HCT116 (cell line): ENCODE data around the gene CDC42EP4. TPM values are rescaled to one million over a fixed set of nuclear protein-coding genes. Genes with fewer than 3 reads are reported as not detected.

Experiments used
- ATAC-seq: fragments of 200-7000 bp; cut with Tn5 transposase; 2 replicates; pipeline ENCODE4 v1.9.1; 2020; ENCODE audit warnings: mild to moderate bottlenecking, moderate library complexity
- BruUV-seq: library from RNA; stranded (reverse); fragments of 400-500 nt; replicated peaks from 2 replicates; lab custom pipeline; 2021; lab: Mats Ljungman, UMichigan
- CTCF ChIA-PET: fragments of 300-600 bp; sonication (Branson Sonifier 250); formaldehyde crosslinking; loops from one replicate; lab custom pipeline; 2021; ENCODE audit warnings: antibody characterized with exemption; lab: Charles Lee
- POLR2A ChIA-PET: fragments of 300-600, 350-600 bp; sonication (Branson Sonifier 250); formaldehyde crosslinking; loops from one replicate; lab custom pipeline; 2021; ENCODE audit warnings: antibody characterized with exemption; lab: Charles Lee
- RAD21 ChIA-PET, 2 experiments: fragments of 300-600 bp; sonication (Branson Sonifier 250); formaldehyde crosslinking; loops; one replicate each; lab custom pipeline; 2023; ENCODE audit warnings: low total read pairs in 2 of 2; ENCODE audit not compliant: uncharacterized antibody in 2 of 2, unreplicated experiment in 2 of 2, low non-redundant PET in 1 of 2; lab: Charles Lee
- DNase-seq: peaks from one replicate; pipeline ENCODE4 v3.0.0-alpha.2; 2010; ENCODE audit warnings: low read depth, low spot score
- H2AFZ ChIP-seq: fragments of 200-600 bp; shearing (Covaris generic), sonication (generic); 2 replicates; pipeline ENCODE4 v1.6.1; 2017; ENCODE audit warnings: low read depth, mixed run types, mixed read lengths, antibody characterized with exemption, low read length; ENCODE audit not compliant: poor library complexity, severe bottlenecking
- H3K27ac ChIP-seq: 2 replicates; pipeline ENCODE4 v1.5.1; 2012; ENCODE audit warnings: low read depth, low read length
- H3K27me3 ChIP-seq: fragments of 200-600 bp; sonication (generic); 2 replicates; pipeline ENCODE4 v1.6.1; 2016; ENCODE audit warnings: mixed run types, low read length, mixed read lengths; ENCODE audit not compliant: insufficient read depth
- H3K36me3 ChIP-seq, 2 experiments: fragments of 200-500 bp in 1 of 2; fragments of 200-600 bp in 1 of 2; sonication (Bioruptor generic) in 1 of 2; sonication (generic) in 1 of 2; 2 replicates each; pipeline versions ENCODE4 v1.5.1 to v1.6.1; 2014 to 2016; ENCODE audit warnings: low read length in 2 of 2, inconsistent platforms in 1 of 2, mixed read lengths in 1 of 2, mixed run types in 1 of 2; ENCODE audit not compliant: insufficient read depth in 2 of 2, control insufficient read depth in 1 of 2
- H3K4me1 ChIP-seq, 2 experiments: fragments of 200-600 bp in 1 of 2; sonication (generic) in 1 of 2; 2 replicates each; pipeline versions ENCODE4 v1.5.1 to v1.6.1; 2012 to 2017; ENCODE audit warnings: low read length in 2 of 2, inconsistent platforms in 1 of 2, mild to moderate bottlenecking in 1 of 2, mixed read lengths in 1 of 2, mixed run types in 1 of 2, moderate library complexity in 1 of 2; ENCODE audit not compliant: insufficient read depth in 2 of 2, control insufficient read depth in 1 of 2
- H3K4me2 ChIP-seq: fragments of 200-600 bp; sonication (generic); 2 replicates; pipeline ENCODE4 v1.6.1; 2017; ENCODE audit warnings: mixed run types, low read length, mixed read lengths
- H3K4me3 ChIP-seq, 2 experiments: fragments of 200-600 bp in 1 of 2; sonication (generic) in 1 of 2; replicated peaks in 1 of 2; 2 replicates each; pipeline ENCODE4 v1.5.1; 2011 to 2016; ENCODE audit warnings: low read length in 2 of 2, control low read depth in 1 of 2, low read depth in 1 of 2, mild to moderate bottlenecking in 1 of 2, mixed read lengths in 1 of 2, mixed run types in 1 of 2
- H3K79me2 ChIP-seq: fragments of 200-600 bp; sonication (generic); 2 replicates; pipeline ENCODE4 v1.6.1; 2017; ENCODE audit warnings: mild to moderate bottlenecking, mixed run types, low read length, moderate library complexity, mixed read lengths; ENCODE audit not compliant: insufficient read depth
- H3K9ac ChIP-seq: fragments of 200-600 bp; sonication (generic); 2 replicates; pipeline ENCODE4 v1.6.1; 2016; ENCODE audit warnings: low read length, mixed read lengths
- H3K9me2 ChIP-seq: fragments of 200-600 bp; sonication (generic), shearing (Covaris generic); 2 replicates; pipeline ENCODE4 v1.6.1; 2017; ENCODE audit warnings: mixed run types, mild to moderate bottlenecking, moderate library complexity; ENCODE audit not compliant: insufficient read depth
- H3K9me3 ChIP-seq, 2 experiments: fragments of 200-500 bp in 1 of 2; fragments of 200-600 bp in 1 of 2; sonication (Bioruptor generic) in 1 of 2; sonication (generic) in 1 of 2; 2 replicates each; pipeline ENCODE4 v1.6.1; 2014 to 2017; ENCODE audit warnings: low read length in 2 of 2, mixed read lengths in 2 of 2, inconsistent platforms in 1 of 2, low read depth in 1 of 2, mild to moderate bottlenecking in 1 of 2, mixed run types in 1 of 2, moderate library complexity in 1 of 2; ENCODE audit not compliant: control insufficient read depth in 1 of 2, insufficient read depth in 1 of 2
- H4K20me1 ChIP-seq: fragments of 200-600 bp; sonication (generic), shearing (Covaris generic); 2 replicates; pipeline ENCODE4 v1.6.1; 2017; ENCODE audit warnings: mixed run types, mild to moderate bottlenecking, moderate library complexity; ENCODE audit not compliant: insufficient read depth
- CBX3 ChIP-seq: IDR thresholded peaks from 2 replicates; pipeline ENCODE4 v1.6.1; 2012; ENCODE audit warnings: low read depth
- EZH2 ChIP-seq: fragments of 200-600 bp; sonication (generic); IDR thresholded peaks from 2 replicates; pipeline ENCODE4 v1.6.1; 2017; ENCODE audit warnings: antibody characterized with exemption, mixed run types
- FOSL1 ChIP-seq: IDR thresholded peaks from 2 replicates; pipeline ENCODE4 v1.6.1; 2012; ENCODE audit warnings: low read depth
- JUND ChIP-seq: IDR thresholded peaks from 2 replicates; pipeline ENCODE4 v1.6.1; 2012
- POLR2AphosphoS5 ChIP-seq: IDR thresholded peaks from 2 replicates; pipeline ENCODE4 v1.6.1; 2011; ENCODE audit warnings: mild to moderate bottlenecking, low read depth, low read length, moderate library complexity
- SIN3A ChIP-seq: IDR thresholded peaks from 2 replicates; pipeline ENCODE4 v1.6.1; 2012; ENCODE audit warnings: low read depth
- SP1 ChIP-seq: IDR thresholded peaks from 2 replicates; pipeline ENCODE4 v1.6.1; 2012; ENCODE audit warnings: low read depth
- SRF ChIP-seq: IDR thresholded peaks from 2 replicates; pipeline ENCODE4 v1.6.1; 2012; ENCODE audit warnings: low read depth
- YY1 ChIP-seq: IDR thresholded peaks from 2 replicates; pipeline ENCODE4 v1.6.1; 2011; ENCODE audit warnings: low read length, low read depth, moderate library complexity, mild to moderate bottlenecking; ENCODE audit not compliant: insufficient replicate concordance; ENCODE audit errors: extremely low read depth
- ZFX ChIP-seq: fragments of 450-650 bp; IDR thresholded peaks from 2 replicates; pipeline ENCODE4 v1.6.1; 2017
- ZNF274 ChIP-seq: fragments of 200-500 bp; sonication (Bioruptor generic); IDR thresholded peaks from 2 replicates; pipeline ENCODE4 v1.6.1; 2014; ENCODE audit warnings: mild to moderate bottlenecking, low read depth, low read length, inconsistent platforms
- intact Hi-C: fragments of 100-400 bp; cut with micrococcal nuclease; formaldehyde crosslinking; loops from 2 replicates; pipeline ENCODE4 v1.10.0; 2022
- total RNA-seq: library from RNA; stranded (reverse); gene quantifications from one replicate; pipeline ENCODE4 v1.2.1, GENCODE V29; 2021; ENCODE audit not compliant: unreplicated experiment
- TF ChIP-seq, protein P1 (sequence below): IDR thresholded peaks from 2 replicates; pipeline ENCODE4 v1.6.1; 2011; ENCODE audit warnings: mild to moderate bottlenecking, low read length, moderate library complexity; ENCODE audit not compliant: insufficient replicate concordance; ENCODE audit errors: extremely low read depth
- TF ChIP-seq, protein P2 (sequence below): IDR thresholded peaks from 2 replicates; pipeline ENCODE4 v1.6.1; 2012

CDC42EP4 gene
- total RNA-seq, 1 experiment from 2014 or later = 54.9 TPM

DNA sequence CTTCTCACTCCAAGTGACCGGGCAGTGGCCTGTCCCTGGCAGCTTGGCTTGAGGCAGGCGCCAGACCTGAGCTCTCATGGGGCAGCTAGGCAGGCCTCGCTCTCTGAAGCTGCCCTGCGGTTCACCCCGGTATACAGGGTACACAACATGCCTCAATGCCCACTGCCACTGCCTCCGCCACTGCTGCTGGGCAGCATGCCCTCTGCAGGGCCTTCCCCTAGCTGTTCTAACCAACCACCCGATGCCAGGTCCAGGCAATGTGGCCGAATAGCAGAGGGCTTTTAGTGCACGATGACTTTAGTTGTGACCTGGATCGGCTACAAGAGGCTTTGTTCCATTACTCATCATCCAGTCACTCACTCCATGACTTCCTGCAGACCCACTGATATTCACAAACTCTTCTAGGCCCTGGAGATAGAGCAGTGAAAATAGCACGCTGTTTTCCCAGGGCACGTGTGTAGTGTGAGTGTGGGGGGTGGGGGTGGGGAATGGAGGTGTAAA, 19.7 kb downstream of the CDC42EP4 start:
- peak overlapping the region; percentile 81 for H3K9ac ChIP-seq
- TF ChIP-seq EZH2 (no peak), ZFX (peak; percentile 27; the same call in 1 of the 2 replicates), SP1 (peak; percentile 91), YY1 (no peak), ZNF274 (no peak), POLR2AphosphoS5 (peak; percentile 50), SRF (no peak), SIN3A (peak; percentile 60), CBX3 (peak; percentile 84; the same call in 1 of the 2 replicates), JUND (peak; percentile 83), FOSL1 (peak; percentile 94)
- TF ChIP-seq, protein P1, sequence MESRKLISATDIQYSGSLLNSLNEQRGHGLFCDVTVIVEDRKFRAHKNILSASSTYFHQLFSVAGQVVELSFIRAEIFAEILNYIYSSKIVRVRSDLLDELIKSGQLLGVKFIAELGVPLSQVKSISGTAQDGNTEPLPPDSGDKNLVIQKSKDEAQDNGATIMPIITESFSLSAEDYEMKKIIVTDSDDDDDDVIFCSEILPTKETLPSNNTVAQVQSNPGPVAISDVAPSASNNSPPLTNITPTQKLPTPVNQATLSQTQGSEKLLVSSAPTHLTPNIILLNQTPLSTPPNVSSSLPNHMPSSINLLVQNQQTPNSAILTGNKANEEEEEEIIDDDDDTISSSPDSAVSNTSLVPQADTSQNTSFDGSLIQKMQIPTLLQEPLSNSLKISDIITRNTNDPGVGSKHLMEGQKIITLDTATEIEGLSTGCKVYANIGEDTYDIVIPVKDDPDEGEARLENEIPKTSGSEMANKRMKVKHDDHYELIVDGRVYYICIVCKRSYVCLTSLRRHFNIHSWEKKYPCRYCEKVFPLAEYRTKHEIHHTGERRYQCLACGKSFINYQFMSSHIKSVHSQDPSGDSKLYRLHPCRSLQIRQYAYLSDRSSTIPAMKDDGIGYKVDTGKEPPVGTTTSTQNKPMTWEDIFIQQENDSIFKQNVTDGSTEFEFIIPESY = no peak
- TF ChIP-seq, protein P2, sequence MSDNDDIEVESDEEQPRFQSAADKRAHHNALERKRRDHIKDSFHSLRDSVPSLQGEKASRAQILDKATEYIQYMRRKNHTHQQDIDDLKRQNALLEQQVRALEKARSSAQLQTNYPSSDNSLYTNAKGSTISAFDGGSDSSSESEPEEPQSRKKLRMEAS = peak; percentile 95
- no peaks in the 10 kb centered on the region for H3K9me3 ChIP-seq
- DNase-seq (peak; percentile 89), ATAC-seq (peak; percentile 58)
- ChIA-PET CTCF (interaction anchor here (0.8 to 1.3 kb wide), 3 partner anchors 16 to 37 kb away, joined by 4 to 9 read pairs (median 4); no protein-coding TSS in a partner anchor), POLR2A (interaction anchor here (0.7 to 2.0 kb wide), 10 partner anchors 10 to 247 kb away, joined by 3 to 15 read pairs (median 5); partner anchors contain the start of gene CDC42EP4), RAD21 (interaction anchor here (0.7 to 1.7 kb wide), 5 partner anchors 16 to 703 kb away, joined by 3 to 7 read pairs (median 3); no protein-coding TSS in a partner anchor)
- BruUV-seq = TSS peak; percentile 87
- no peaks in the 10 kb centered on the region for H3K9me2 ChIP-seq
- H3K27ac ChIP-seq = peak overlapping the region; percentile 94
- peaks cover 79 to 85% of the 10 kb centered on the region in 2 experiments for H3K4me1 ChIP-seq
- no peak overlapping the region for H2AFZ ChIP-seq
- H3K4me3 ChIP-seq = peak overlapping the region; percentile 38 to 50
- intact Hi-C loops = loop anchor here (5.0 kb wide), 1 partner anchor 700 kb away; no protein-coding TSS in a partner anchor
- H3K27me3 ChIP-seq = no peaks in the 10 kb centered on the region
- H3K36me3 ChIP-seq = no peaks in the 10 kb centered on the region
- peak overlapping the region; percentile 81 for H3K4me2 ChIP-seq
- H3K79me2 ChIP-seq = peaks cover 94% of the 10 kb centered on the region
- H4K20me1 ChIP-seq = no peaks in the 10 kb centered on the region
